ENCODE results near the gene WNK3. TPM values are rescaled to one million over a fixed set of nuclear protein-coding genes. Genes with fewer than 3 reads are reported as not detected.

Gene WNK3
- total and polyA plus RNA-seq, 4 donors, result 1.7 to 11.9 (median 7.5) TPM

DNA sequence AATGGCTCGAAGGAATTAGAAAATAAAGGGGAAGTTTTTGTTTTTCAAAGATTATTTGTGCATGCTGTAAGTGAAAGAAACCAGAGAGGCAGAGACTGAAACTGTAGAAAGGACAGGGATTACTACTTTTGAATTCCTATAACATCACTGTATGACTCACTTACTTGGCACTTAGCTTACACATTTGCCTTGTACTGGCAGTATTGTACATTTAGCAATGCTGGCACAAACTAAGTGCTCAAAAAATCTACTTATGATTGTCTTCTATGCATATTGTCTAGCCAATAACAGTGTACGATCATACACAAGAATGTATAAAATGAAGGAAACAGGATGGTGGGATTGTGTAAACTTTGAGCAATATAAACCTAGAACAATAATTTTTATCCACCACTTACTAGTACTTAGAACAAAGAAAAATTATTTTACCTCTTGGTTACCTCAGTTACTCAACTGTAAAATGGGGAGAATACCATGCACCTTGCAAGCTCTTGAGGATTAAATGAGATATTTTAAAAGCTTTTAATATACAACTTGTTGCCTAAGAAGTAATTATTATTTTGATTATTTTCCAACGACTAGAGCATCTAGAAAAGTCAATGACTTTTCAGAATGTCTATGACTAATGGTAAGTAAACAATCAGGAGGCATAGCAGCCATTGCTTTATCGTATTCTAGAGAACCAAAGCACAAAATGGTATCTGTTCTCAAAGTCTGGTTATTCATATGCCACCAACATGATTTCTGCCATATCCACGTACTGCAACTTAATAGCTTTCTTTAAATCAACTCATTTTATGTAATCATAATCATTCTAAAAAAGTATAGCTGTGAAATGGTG lies 179.5 kb downstream of the WNK3 start:
- Histone ChIP-seq H3K4me3 (ENCODE audit: low read depth in 1 of 3, low read length in 3 of 3) (no peak overlapping the region), H3K9ac (ENCODE audit: low read depth in 1 of 2, low read length in 2 of 2) (no peak overlapping the region), H3K9me3 (ENCODE audit: control insufficient read depth in 4 of 4, low read length in 3 of 4) (no peaks in the 10 kb centered on the region), H3K27ac (ENCODE audit: low read depth in 1 of 2, low read length in 2 of 2) (no peak overlapping the region), H3K27me3 (ENCODE audit: control insufficient read depth in 4 of 4, insufficient read depth in 4 of 4, low read length in 3 of 4) (no peaks in the 10 kb centered on the region), H3K36me3 (ENCODE audit: control insufficient read depth in 4 of 4, insufficient read depth in 3 of 4, low read depth in 1 of 4, low read length in 3 of 4) (peaks cover 0 to 2% (median 0%) of the 10 kb centered on the region in 4 donors), H3K4me1 (ENCODE audit: control insufficient read depth in 4 of 4, insufficient read depth in 4 of 4, low read length in 3 of 4) (peaks cover 5 to 14% (median 13%) of the 10 kb centered on the region in 4 donors)
- WGBS, result 68% methylated on average over 5 of the region's 5 CpGs
- DNase-seq (ENCODE audit: low spot score), result no peak
- TF ChIP-seq, protein P1, sequence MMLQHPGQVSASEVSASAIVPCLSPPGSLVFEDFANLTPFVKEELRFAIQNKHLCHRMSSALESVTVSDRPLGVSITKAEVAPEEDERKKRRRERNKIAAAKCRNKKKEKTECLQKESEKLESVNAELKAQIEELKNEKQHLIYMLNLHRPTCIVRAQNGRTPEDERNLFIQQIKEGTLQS (IDR thresholded peaks at IDR 0.05), result no peak
- TF ChIP-seq NR2F2 (IDR thresholded peaks at IDR 0.05) (no peak), FOXA1 (IDR thresholded peaks at IDR 0.05) (no peak), HNF4A (conservative IDR thresholded peaks at IDR 0.05) (no peak), YY1 (IDR thresholded peaks at IDR 0.05) (no peak), EGR1 (IDR thresholded peaks at IDR 0.05; ENCODE audit: low read depth in 2 of 2) (no peak), FOXA2 (IDR thresholded peaks at IDR 0.05) (no peak), HNF4G (IDR thresholded peaks at IDR 0.05) (no peak), GABPA (IDR thresholded peaks at IDR 0.05 in 1 of 2, conservative IDR thresholded peaks at IDR 0.05 in 1 of 2) (no peak), SP1 (IDR thresholded peaks at IDR 0.05) (no peak), TAF1 (conservative IDR thresholded peaks at IDR 0.05) (no peak), JUND (IDR thresholded peaks at IDR 0.05) (no peak), RXRA (IDR thresholded peaks at IDR 0.05) (no peak), RAD21 (IDR thresholded peaks at IDR 0.05) (no peak)
- TF ChIP-seq, protein P2, sequence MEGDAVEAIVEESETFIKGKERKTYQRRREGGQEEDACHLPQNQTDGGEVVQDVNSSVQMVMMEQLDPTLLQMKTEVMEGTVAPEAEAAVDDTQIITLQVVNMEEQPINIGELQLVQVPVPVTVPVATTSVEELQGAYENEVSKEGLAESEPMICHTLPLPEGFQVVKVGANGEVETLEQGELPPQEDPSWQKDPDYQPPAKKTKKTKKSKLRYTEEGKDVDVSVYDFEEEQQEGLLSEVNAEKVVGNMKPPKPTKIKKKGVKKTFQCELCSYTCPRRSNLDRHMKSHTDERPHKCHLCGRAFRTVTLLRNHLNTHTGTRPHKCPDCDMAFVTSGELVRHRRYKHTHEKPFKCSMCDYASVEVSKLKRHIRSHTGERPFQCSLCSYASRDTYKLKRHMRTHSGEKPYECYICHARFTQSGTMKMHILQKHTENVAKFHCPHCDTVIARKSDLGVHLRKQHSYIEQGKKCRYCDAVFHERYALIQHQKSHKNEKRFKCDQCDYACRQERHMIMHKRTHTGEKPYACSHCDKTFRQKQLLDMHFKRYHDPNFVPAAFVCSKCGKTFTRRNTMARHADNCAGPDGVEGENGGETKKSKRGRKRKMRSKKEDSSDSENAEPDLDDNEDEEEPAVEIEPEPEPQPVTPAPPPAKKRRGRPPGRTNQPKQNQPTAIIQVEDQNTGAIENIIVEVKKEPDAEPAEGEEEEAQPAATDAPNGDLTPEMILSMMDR (IDR thresholded peaks at IDR 0.05; ENCODE audit: low read depth, low read length, missing input control), result no peak
- TF ChIP-seq, protein P3, sequence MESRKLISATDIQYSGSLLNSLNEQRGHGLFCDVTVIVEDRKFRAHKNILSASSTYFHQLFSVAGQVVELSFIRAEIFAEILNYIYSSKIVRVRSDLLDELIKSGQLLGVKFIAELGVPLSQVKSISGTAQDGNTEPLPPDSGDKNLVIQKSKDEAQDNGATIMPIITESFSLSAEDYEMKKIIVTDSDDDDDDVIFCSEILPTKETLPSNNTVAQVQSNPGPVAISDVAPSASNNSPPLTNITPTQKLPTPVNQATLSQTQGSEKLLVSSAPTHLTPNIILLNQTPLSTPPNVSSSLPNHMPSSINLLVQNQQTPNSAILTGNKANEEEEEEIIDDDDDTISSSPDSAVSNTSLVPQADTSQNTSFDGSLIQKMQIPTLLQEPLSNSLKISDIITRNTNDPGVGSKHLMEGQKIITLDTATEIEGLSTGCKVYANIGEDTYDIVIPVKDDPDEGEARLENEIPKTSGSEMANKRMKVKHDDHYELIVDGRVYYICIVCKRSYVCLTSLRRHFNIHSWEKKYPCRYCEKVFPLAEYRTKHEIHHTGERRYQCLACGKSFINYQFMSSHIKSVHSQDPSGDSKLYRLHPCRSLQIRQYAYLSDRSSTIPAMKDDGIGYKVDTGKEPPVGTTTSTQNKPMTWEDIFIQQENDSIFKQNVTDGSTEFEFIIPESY (IDR thresholded peaks at IDR 0.05), result no peak
- TF ChIP-seq, protein P4, sequence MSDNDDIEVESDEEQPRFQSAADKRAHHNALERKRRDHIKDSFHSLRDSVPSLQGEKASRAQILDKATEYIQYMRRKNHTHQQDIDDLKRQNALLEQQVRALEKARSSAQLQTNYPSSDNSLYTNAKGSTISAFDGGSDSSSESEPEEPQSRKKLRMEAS (IDR thresholded peaks at IDR 0.05), result no peak
- TF ChIP-seq, protein P5, sequence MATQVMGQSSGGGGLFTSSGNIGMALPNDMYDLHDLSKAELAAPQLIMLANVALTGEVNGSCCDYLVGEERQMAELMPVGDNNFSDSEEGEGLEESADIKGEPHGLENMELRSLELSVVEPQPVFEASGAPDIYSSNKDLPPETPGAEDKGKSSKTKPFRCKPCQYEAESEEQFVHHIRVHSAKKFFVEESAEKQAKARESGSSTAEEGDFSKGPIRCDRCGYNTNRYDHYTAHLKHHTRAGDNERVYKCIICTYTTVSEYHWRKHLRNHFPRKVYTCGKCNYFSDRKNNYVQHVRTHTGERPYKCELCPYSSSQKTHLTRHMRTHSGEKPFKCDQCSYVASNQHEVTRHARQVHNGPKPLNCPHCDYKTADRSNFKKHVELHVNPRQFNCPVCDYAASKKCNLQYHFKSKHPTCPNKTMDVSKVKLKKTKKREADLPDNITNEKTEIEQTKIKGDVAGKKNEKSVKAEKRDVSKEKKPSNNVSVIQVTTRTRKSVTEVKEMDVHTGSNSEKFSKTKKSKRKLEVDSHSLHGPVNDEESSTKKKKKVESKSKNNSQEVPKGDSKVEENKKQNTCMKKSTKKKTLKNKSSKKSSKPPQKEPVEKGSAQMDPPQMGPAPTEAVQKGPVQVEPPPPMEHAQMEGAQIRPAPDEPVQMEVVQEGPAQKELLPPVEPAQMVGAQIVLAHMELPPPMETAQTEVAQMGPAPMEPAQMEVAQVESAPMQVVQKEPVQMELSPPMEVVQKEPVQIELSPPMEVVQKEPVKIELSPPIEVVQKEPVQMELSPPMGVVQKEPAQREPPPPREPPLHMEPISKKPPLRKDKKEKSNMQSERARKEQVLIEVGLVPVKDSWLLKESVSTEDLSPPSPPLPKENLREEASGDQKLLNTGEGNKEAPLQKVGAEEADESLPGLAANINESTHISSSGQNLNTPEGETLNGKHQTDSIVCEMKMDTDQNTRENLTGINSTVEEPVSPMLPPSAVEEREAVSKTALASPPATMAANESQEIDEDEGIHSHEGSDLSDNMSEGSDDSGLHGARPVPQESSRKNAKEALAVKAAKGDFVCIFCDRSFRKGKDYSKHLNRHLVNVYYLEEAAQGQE (IDR thresholded peaks at IDR 0.05), result no peak
